GDM1 (cell line): ENCODE data around the gene FRAS1.
"Not testable (repeated sequence)": the region's sequence is repeated elsewhere in the genome, so short reads cannot be mapped to it uniquely, and the experiment has no call there.

Experiments used
- DNase-seq: peaks from one replicate; lab custom pipeline; 2025; lab: John Stamatoyannopoulos, UW

FRAS1 gene

GRCh38 chr4:78292341-78292740 is 235.2 kb downstream of the FRAS1 start:
- no peak for DNase-seq

GRCh38 chr4:78292856-78293255 is 235.7 kb downstream of the FRAS1 start:
- no peak for DNase-seq

GRCh38 chr4:78293348-78293747 is 236.2 kb downstream of the FRAS1 start:
- no peak for DNase-seq

GRCh38 chr4:78293821-78294301 is 236.7 kb downstream of the FRAS1 start:
- no peak for DNase-seq

- DNase-seq = no peak
Observed at GRCh38 chr4:78296261-78296660, 239.1 kb downstream of the FRAS1 start.

GRCh38 chr4:78297116-78297800 is 240.1 kb downstream of the FRAS1 start:
- DNase-seq = no peak

- no peak for DNase-seq
Observed at GRCh38 chr4:78298618-78299017, 241.5 kb downstream of the FRAS1 start.

GRCh38 chr4:78299565-78299972 is 242.4 kb downstream of the FRAS1 start:
- no peak for DNase-seq

GRCh38 chr4:78307263-78307662 is 250.1 kb downstream of the FRAS1 start:
- not testable (repeated sequence) for DNase-seq

GRCh38 chr4:78308517-78308916 is 251.4 kb downstream of the FRAS1 start:
- DNase-seq = no peak

GRCh38 chr4:78309352-78309751 is 252.2 kb downstream of the FRAS1 start:
- no peak for DNase-seq

- no peak for DNase-seq
Observed at GRCh38 chr4:78310007-78310739, 253.1 kb downstream of the FRAS1 start.

- DNase-seq = no peak
Observed at GRCh38 chr4:78310740-78311115, 253.6 kb downstream of the FRAS1 start.

GRCh38 chr4:78311306-78311705 is 254.2 kb downstream of the FRAS1 start:
- DNase-seq = no peak

- DNase-seq = no peak
Observed at GRCh38 chr4:78312989-78313753, 256.0 kb downstream of the FRAS1 start.

- no peak for DNase-seq
Observed at GRCh38 chr4:78313754-78314120, 256.6 kb downstream of the FRAS1 start.

- DNase-seq = no peak
Observed at GRCh38 chr4:78318126-78318525, 261.0 kb downstream of the FRAS1 start.

GRCh38 chr4:78320349-78320935 is 263.3 kb downstream of the FRAS1 start:
- DNase-seq = peak; percentile 5

GRCh38 chr4:78322032-78322431 is 264.9 kb downstream of the FRAS1 start:
- DNase-seq = no peak

GRCh38 chr4:78323439-78323838 is 266.3 kb downstream of the FRAS1 start:
- DNase-seq = no peak

GRCh38 chr4:78324625-78325024 is 267.5 kb downstream of the FRAS1 start:
- DNase-seq = no peak
